ENCODE measurements around the gene MLPH.

- TF ChIP-seq CTCF (IDR thresholded peaks at IDR 0.05; ENCODE audit: low read depth, low read length, poor library complexity, severe bottlenecking) (no peak), EZH2phosphoT487 (IDR thresholded peaks at IDR 0.05; ENCODE audit: borderline replicate concordance, low read length) (no peak)
Measured at GRCh38 chr2:237519506-237520245, 32.6 kb downstream of the MLPH start.
